HG02840 (cell line): ENCODE measurements around the gene B3GNT9.
A peak's percentile ranks its signal among the peaks of the same experiment; 100 is the strongest.

Experiments used
- ATAC-seq: cut with Tn5 transposase; IDR thresholded peaks from one replicate; pipeline ENCODE4 v1.9.1; 2021; ENCODE audit warnings: mild to moderate bottlenecking, moderate library complexity, moderate number of reproducible peaks; ENCODE audit not compliant: unreplicated experiment, low FRiP score

B3GNT9 gene

GRCh38 chr16:67150833-67151396, at the start of gene B3GNT9:
B3GNT9 (minus strand) TSS chr16:67150998; CDS start chr16:67150485, 513 bp downstream.
- ATAC-seq, result no peak

DNA sequence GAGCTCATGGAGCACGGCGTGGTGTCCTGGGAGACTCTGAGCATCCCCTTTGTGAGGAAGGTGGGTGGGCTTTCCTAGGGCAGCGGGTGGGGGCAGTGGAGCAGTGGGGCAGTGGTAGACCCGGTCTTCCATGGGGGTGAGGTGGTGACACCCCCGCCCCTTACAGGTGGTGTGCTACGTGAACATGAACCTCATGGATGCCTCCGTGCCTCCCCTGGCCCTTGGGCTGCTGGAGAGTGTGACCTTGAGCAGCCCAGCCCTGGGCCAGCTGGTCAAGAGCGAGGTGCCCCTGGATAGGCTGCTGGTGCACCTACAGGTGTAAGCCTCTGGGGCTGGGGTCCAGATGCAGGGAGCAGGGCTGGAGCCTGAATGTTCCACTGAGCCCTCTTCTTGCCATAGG, 49.7 kb upstream of the B3GNT9 start:
- ATAC-seq, result no peak

GRCh38 chr16:67199808-67200198, 49.0 kb upstream of the B3GNT9 start:
- no peak for ATAC-seq

- ATAC-seq, result no peak
Observed at GRCh38 chr16:67199011-67199807, 48.4 kb upstream of the B3GNT9 start, which contains the start of gene ELMO3. ELMO3 (plus strand) TSS chr16:67199131; CDS start chr16:67199327, 196 bp downstream.

GRCh38 chr16:67198238-67198734, 47.5 kb upstream of the B3GNT9 start:
- no peak for ATAC-seq

GRCh38 chr16:67197704-67198103, 46.9 kb upstream of the B3GNT9 start:
- ATAC-seq, result no peak

DNA sequence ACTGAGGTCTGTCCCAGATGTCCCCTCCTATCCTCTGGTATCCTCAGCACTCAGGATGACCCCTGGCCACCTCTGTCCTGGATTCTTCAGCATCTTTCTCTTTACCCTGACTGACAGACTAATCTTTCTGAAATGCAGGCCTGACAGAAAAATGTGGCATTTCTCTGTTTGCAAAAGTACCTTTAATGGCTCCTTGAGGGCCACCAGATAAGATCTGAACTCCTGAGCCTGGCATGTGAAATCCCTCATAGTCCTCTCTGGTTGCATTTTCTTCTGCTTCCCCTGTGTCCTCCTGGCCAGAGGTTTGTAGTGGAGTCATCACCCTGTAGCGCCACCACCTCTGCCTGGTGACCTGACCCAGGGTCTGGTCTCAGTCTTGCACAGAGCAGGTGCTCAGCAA, 46.1 kb upstream of the B3GNT9 start:
- no peak for ATAC-seq

- no peak for ATAC-seq
Observed at GRCh38 chr16:67195676-67196075, 44.9 kb upstream of the B3GNT9 start.

DNA sequence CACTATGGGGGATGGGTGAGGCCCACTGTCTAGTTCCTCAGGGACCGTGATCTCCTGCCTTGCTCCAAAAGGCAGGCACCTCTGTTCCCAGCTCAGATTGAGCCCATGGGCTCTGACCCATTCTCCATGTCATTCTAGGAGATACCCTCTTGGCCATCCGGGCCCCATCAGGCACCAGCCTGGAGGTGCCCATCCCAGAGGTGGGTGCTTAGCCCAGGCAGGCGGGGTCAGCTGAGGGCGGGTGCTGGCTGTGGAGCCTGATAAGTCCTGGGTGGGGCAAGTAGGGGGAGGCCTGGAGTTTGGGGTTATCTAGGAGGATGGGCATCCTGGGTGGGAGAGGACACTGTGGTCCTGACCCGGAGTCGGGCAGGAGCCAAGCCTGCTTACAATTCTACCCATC, 43.5 kb upstream of the B3GNT9 start:
- no peak for ATAC-seq

GRCh38 chr16:67193536-67193935, 42.7 kb upstream of the B3GNT9 start:
- no peak for ATAC-seq

GRCh38 chr16:67192781-67193361, 42.1 kb upstream of the B3GNT9 start:
- ATAC-seq, result no peak

DNA sequence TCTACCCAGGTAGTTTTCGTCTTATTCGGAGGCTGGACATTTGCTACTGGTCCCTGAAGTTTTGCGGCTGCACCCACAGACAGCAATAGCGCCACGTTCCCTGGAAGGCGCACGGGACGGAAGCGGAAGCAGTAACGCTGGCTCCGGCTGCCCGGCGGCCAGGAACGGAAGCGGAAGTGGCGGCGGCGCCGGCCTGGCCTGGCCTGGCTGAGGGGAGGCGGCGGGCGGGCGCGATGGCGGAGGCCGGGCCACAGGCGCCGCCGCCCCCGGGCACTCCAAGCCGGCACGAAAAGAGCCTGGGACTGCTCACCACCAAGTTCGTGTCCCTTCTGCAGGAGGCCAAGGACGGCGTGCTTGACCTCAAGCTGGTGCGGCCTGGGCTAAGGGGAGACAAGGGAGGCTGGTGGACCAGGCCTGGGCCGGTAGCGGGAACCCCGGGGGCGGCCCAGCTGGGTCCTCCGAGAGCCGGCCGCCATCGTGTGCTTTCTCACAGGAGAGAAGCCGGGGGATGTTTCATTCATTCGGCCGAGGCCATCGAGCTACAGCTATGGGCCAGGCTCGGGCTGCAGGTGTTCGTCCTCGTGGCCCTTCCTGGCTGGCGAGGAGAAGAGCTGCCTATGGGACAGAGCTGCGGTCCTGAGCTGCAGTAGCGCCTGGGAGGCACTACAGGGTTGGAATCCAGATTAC, 41.3 kb upstream of the B3GNT9 start, which contains the start of gene E2F4:
E2F4 (plus strand) TSS at position 161 of the 687 bp plus-strand sequence; CDS start at position 234, 73 bp downstream.
- ATAC-seq, result peak; percentile 84

GRCh38 chr16:67191411-67191994, 40.7 kb upstream of the B3GNT9 start:
- peak; percentile 10 for ATAC-seq

DNA sequence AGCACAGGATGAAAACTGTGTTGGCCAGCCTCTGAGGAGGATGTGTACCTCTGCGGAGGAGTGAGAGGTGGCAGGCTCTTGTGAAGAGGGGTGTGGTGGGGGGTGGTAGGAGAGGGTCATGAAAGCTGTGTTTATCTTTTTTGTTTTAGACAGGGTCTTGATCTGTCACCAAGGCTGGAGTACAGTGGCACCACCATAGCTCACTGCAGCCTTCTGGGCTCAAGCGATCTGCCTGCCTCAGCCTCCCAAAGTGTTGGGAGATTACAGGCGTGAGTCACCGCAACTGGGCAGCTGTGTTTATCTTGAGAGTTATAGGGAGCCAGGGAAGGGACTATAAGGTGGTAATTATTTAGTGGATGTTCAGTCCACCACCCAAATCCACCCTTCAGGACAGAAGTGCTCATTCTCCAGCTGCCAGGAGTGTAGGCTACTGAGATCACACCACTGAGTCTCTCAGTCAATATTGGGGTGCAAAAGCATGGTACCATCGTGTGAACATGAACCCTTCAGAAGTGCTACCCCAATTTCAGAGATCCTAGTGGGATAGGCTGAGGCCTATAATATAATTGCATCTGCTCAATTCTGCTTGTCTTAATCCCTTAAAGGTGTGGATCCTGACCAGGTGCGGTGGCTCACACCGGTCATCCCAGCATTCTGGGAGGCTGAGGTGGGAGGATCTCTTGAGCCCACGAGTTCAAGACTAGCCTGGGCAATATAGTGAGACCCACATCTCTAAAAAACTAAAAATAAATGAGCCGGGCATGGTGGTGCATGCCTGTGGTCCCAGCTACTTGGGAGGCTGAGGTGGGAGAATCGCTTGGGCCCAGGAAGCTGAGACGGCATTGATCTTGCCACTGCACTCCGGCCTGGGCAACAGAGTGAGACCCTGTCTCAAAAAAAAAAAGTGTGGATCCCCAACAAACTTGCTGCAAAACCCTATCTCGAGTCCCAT, 39.9 kb upstream of the B3GNT9 start:
- ATAC-seq, result no peak

DNA sequence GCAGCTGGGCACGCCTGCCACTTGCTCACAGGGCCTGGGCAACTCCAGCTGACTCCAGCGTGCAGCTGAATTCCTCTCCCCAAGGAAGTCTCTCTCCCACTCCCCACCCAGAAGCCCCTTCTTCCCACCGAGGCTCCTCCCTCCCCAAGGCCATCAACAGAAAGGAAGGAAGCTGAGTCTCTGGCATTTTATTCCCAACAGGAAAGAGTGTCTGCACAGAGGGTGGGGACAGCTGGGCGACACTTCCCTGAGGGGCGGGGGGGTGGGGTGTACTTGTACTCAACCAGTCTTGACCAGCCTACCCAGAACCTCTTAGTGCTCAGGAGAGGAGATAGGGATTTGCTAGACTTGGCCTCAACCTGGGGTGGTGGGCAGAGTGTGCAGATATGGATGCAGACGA, 39.2 kb upstream of the B3GNT9 start, which contains the start of gene EXOC3L1:
EXOC3L1 (minus strand) TSS at position 96 of the 400 bp plus-strand sequence. CDS start 460 bp downstream, outside the sequence.
- ATAC-seq, result no peak

DNA sequence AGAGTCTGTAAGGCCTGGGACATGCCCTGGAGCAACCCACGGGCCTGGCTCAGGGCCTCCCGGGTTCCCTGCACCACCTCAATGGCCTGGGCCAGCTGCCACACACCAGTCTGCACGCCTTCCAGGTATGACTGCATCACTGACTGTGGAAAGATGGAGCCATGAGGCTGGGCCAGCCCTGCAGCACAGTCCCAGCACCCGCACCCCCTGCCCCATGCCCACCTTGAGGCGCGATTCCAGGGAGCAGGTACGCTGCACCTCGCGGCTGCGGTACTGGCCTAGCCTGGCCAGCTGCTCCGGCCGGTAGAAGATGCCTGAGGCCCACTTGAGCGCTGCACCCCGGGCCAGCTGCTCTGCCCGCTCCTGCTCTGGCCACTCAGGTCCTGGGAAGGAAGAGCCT, 38.0 kb upstream of the B3GNT9 start:
- ATAC-seq, result no peak

GRCh38 chr16:67188323-67188722, 37.5 kb upstream of the B3GNT9 start:
- ATAC-seq, result no peak

GRCh38 chr16:67187175-67187890, 36.5 kb upstream of the B3GNT9 start:
- no peak for ATAC-seq

DNA sequence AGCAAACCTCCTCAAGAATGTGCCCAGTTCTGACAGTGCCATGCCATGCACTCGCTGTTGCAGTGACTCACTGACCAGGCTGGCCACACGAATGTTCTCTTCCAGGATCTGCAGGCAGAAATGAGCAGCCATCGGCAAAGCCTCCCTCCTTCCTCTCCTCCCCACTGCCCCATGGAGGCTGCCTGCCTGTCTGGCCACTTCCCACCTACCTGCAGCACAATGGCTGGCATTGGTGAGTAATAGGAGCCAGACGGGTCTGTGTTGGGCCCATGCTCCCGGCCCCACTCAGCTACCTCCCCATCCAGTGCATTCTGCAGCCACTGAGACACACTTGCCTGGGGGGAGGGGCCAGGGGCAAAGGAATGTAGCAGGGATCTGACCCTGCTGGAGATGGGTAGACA, 35.8 kb upstream of the B3GNT9 start:
- no peak for ATAC-seq
